Lung (tissue), 12 donors: ENCODE measurements around the gene CACNB4. TPM values are rescaled to one million over a fixed set of nuclear protein-coding genes. Genes with fewer than 3 reads are reported as not detected.

ENCODE experiments used
- ATAC-seq: fragments of 200-7000 bp; cut with Tn5 transposase; one replicate; pipeline ENCODE4 v1.9.1; 2020; ENCODE audit warnings: moderate number of reproducible peaks; ENCODE audit not compliant: insufficient read depth, low FRiP score
- DNase-seq, 3 donors: peaks; one replicate each; pipeline ENCODE4 v3.0.0-alpha.2; 2013 to 2017
- H3K27ac ChIP-seq, 2 donors: one replicate each; pipeline ENCODE4 v1.5.1; 2013; ENCODE audit warnings: mild to moderate bottlenecking in 2 of 2, moderate library complexity in 2 of 2, control low read depth in 1 of 2, inconsistent platforms in 1 of 2, low read depth in 1 of 2, low read length in 1 of 2
- H3K27me3 ChIP-seq, 3 donors: one replicate each; pipeline ENCODE4 v1.5.1; 2013; ENCODE audit warnings: low read length in 2 of 3; ENCODE audit not compliant: control insufficient read depth in 3 of 3, insufficient read depth in 3 of 3
- H3K36me3 ChIP-seq, 4 donors: one replicate each; pipeline ENCODE4 v1.5.1; 2013; ENCODE audit warnings: low read length in 4 of 4, mild to moderate bottlenecking in 1 of 4, moderate library complexity in 1 of 4; ENCODE audit not compliant: control insufficient read depth in 4 of 4, insufficient read depth in 4 of 4
- H3K4me1 ChIP-seq, 5 donors: one replicate each; pipeline ENCODE4 v1.5.1; 2013; ENCODE audit warnings: low read length in 5 of 5, mild to moderate bottlenecking in 2 of 5, moderate library complexity in 1 of 5; ENCODE audit not compliant: control insufficient read depth in 5 of 5, insufficient read depth in 5 of 5
- H3K4me3 ChIP-seq: one replicate; pipeline ENCODE4 v1.5.1; 2013; ENCODE audit warnings: mild to moderate bottlenecking, control low read depth, moderate library complexity
- H3K9ac ChIP-seq, 2 donors: one replicate each; pipeline ENCODE4 v1.5.1; 2013; ENCODE audit warnings: low read length in 2 of 2, control low read depth in 1 of 2; ENCODE audit not compliant: insufficient read depth in 1 of 2
- H3K9me3 ChIP-seq, 4 donors: one replicate each; pipeline ENCODE4 v1.5.1; 2013; ENCODE audit warnings: low read length in 3 of 4, mild to moderate bottlenecking in 1 of 4, moderate library complexity in 1 of 4; ENCODE audit not compliant: control insufficient read depth in 4 of 4, insufficient read depth in 3 of 4
- CTCF ChIP-seq: IDR thresholded peaks from 2 replicates; pipeline ENCODE4 v1.5.1; 2012; ENCODE audit warnings: mild to moderate bottlenecking; ENCODE audit errors: control extremely low read depth, extremely low read depth
- WGBS, 2 donors: extraction: QIAGEN DNeasy Blood & Tissue Kit; methylation state at CpG; one replicate each; pipeline ENCODE4 v1.1.7; 2013; 5-methylcytosine and 5-hydroxymethylcytosine counted together
- polyA plus RNA-seq, 2 donors: library from polyadenylated mRNA; stranded (reverse); fragments of 200-250 nt; gene quantifications; one replicate each; pipeline ENCODE4 v1.2.1, GENCODE V29; 2013
- total RNA-seq, 2 donors: library from RNA; depleted of rRNA in 1 of 2; stranded (reverse); fragments of >200 nt in 1 of 2; gene quantifications; one replicate each; pipeline ENCODE4 v1.2.1, GENCODE V29; 2014 to 2021
- donor health status: control.
- donor health status: control.
- donor health status: Bipolar disorder and iron deficiency.
- donor health status: healthy.
- donor health status: DM: yes; HTN: yes; CAD: no.

The CACNB4 gene
- total and polyA plus RNA-seq, 4 donors = 0.57 to 10.9 (median 5.5) TPM

GRCh38 chr2:151817929-151818328 lies 280.9 kb downstream of the CACNB4 start:
- H3K36me3 ChIP-seq = peaks cover 3 to 18% (median 9%) of the 10 kb centered on the region in 4 donors
- WGBS, 2 donors = 95 to 98% methylated on average over 3 of the region's 3 CpGs
- no peak for TF ChIP-seq CTCF

GRCh38 chr2:151816843-151817242 lies 282.0 kb downstream of the CACNB4 start:
- 96 to 98% methylated on average over 2 of the region's 2 CpGs for WGBS, 2 donors
- DNase-seq (no peak), ATAC-seq (no peak)
- TF ChIP-seq CTCF = no peak
- Histone ChIP-seq H3K9ac (no peak overlapping the region), H3K27ac (no peak overlapping the region), H3K4me3 (no peak overlapping the region), H3K27me3 (no peaks in the 10 kb centered on the region), H3K4me1 (peaks cover 0 to 20% (median 0%) of the 10 kb centered on the region in 5 donors), H3K36me3 (peaks cover 5 to 20% (median 14%) of the 10 kb centered on the region in 4 donors), H3K9me3 (no peaks in the 10 kb centered on the region)

More at GRCh38 chr2:151817929-151818328, 280.9 kb downstream of the CACNB4 start:
- Histone ChIP-seq H3K4me1 (peaks cover 0 to 20% (median 0%) of the 10 kb centered on the region in 5 donors), H3K4me3 (no peak overlapping the region), H3K27ac (no peak overlapping the region), H3K9ac (no peak overlapping the region), H3K9me3 (no peaks in the 10 kb centered on the region), H3K27me3 (no peaks in the 10 kb centered on the region)
- DNase-seq (no peak), ATAC-seq (no peak)

- Histone ChIP-seq H3K9ac (no peak overlapping the region), H3K4me3 (no peak overlapping the region), H3K9me3 (peaks cover 0 to 2% (median 0%) of the 10 kb centered on the region in 4 donors), H3K4me1 (peaks cover 0 to 20% (median 0%) of the 10 kb centered on the region in 5 donors), H3K27me3 (no peaks in the 10 kb centered on the region), H3K27ac (no peak overlapping the region), H3K36me3 (peaks cover 8 to 25% (median 18%) of the 10 kb centered on the region in 4 donors)
- no peak for DNase-seq
- 96 to 98% methylated on average over 9 of the region's 9 CpGs for WGBS, 2 donors
- no peak for TF ChIP-seq CTCF
- no peak for ATAC-seq
Measured at GRCh38 chr2:151815821-151816489, 282.9 kb downstream of the CACNB4 start.

- no peak overlapping the region for H3K27ac ChIP-seq
- 95 to 96% methylated on average over 1 of the region's 1 CpG for WGBS, 2 donors
- no peak overlapping the region for H3K4me3 ChIP-seq
- H3K36me3 ChIP-seq = peaks cover 6 to 39% (median 25%) of the 10 kb centered on the region in 4 donors
- no peak for TF ChIP-seq CTCF
- H3K4me1 ChIP-seq = peaks cover 0 to 8% (median 0%) of the 10 kb centered on the region in 5 donors
- no peak for ATAC-seq
- DNase-seq = no peak
- peaks cover 0 to 2% (median 0%) of the 10 kb centered on the region in 4 donors for H3K9me3 ChIP-seq
- no peak overlapping the region for H3K9ac ChIP-seq
- no peaks in the 10 kb centered on the region for H3K27me3 ChIP-seq
Measured at GRCh38 chr2:151810489-151810888, 288.4 kb downstream of the CACNB4 start.
